ENCODE data around the gene GPC1. TPM values are rescaled to one million over a fixed set of nuclear protein-coding genes. Genes with fewer than 3 reads are reported as not detected.

The GPC1 gene
- total and polyA plus RNA-seq, 10 of the 15 experiments (the other 5 are each of a cell fraction or from before 2014, with no cell fraction given) = 0.06 to 0.77 (median 0.23) TPM; not detected in 3

DNA sequence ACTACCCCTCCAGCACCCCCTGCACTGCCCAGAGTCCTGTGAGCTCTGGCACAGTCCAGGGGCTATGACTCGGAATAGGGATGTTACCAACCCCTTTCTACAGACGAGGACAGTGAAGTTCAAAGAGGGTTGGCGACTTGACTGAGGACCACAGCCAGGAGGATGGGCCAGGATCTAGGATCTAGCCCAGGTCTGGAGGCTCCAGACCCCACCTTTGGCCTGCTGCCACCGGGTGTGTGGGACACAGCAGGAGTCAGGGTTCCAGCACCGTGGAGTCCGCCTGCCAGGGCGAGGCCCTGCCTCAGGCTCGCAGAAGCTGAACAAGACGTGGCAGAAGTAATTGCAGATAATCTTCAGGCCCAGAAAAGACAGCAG, 37.9 kb upstream of the GPC1 start:
- WGBS (ENCODE audit: insufficient coverage, insufficient replicate concordance, low lambda C conversion rate, missing lambda C conversion rate) = 14% methylated on average over 9 of the region's 9 CpGs

More for the DNA sequence above, 37.9 kb upstream of the GPC1 start:
- H3K9ac ChIP-seq (ENCODE audit: control insufficient read depth, insufficient read depth, low read length) = no peak overlapping the region
- H3K9me3 ChIP-seq (replicated peaks; ENCODE audit: control insufficient read depth, insufficient read depth, low read length) = no peaks in the 10 kb centered on the region
- ChIA-PET POLR2A (no interaction called here), SMC1A (ENCODE audit: uncharacterized antibody, unreplicated experiment) (no interaction called here), CTCF (interaction anchor here (0.6 kb wide), 1 partner anchor 206 kb away, joined by 3 read pairs; no protein-coding TSS in a partner anchor), RAD21 (ENCODE audit: unreplicated experiment) (no interaction called here)
- H3K4me2 ChIP-seq (ENCODE audit: control insufficient read depth, insufficient read depth) = no peak overlapping the region
- no peak overlapping the region for H3K4me3 ChIP-seq
- FAIRE-seq (no peak), DNase-seq (ENCODE audit: low read depth, low spot score) (no peak), ATAC-seq (no peak)
- H3K27me3 ChIP-seq (replicated peaks in 1 of 2; ENCODE audit: control insufficient read depth in 2 of 2, insufficient read depth in 2 of 2, low read length in 1 of 2) = peaks cover 0 to 2% of the 10 kb centered on the region in 2 experiments; a peak in 2 of 4 replicates
- H3K4me1 ChIP-seq (ENCODE audit: control insufficient read depth, insufficient read depth, low read length) = no peaks in the 10 kb centered on the region
- in situ Hi-C loops (cut with MboI) = no loop called here
- no peaks in the 10 kb centered on the region for H4K20me1 ChIP-seq (ENCODE audit: control insufficient read depth, insufficient read depth)
- no peaks in the 10 kb centered on the region for H3K36me3 ChIP-seq (ENCODE audit: control insufficient read depth in 2 of 2, insufficient read depth in 2 of 2, low read length in 1 of 2)
- H3K79me2 ChIP-seq (ENCODE audit: control insufficient read depth, insufficient read depth, low read length) = no peaks in the 10 kb centered on the region
- H2AFZ ChIP-seq (ENCODE audit: control insufficient read depth, low read depth, low read length) = no peak overlapping the region
- intact Hi-C loops (cut with micrococcal nuclease; ENCODE audit: unreplicated experiment) = no loop called here
- no peak for TF ChIP-seq POLR2A (IDR thresholded peaks at IDR 0.05; ENCODE audit: low read depth, low read length)
- no peak for TF ChIP-seq ASH2L (IDR thresholded peaks at IDR 0.05; ENCODE audit: borderline replicate concordance, low read depth)
- TF ChIP-seq TCF12 (IDR thresholded peaks at IDR 0.05; ENCODE audit: low read depth, low read length) = no peak
- TF ChIP-seq CTCF (IDR thresholded peaks at IDR 0.05 in 2 of 3, conservative IDR thresholded peaks at IDR 0.05 in 1 of 3; ENCODE audit: control insufficient read depth in 2 of 3, extremely low read depth in 1 of 3, insufficient read depth in 1 of 3, low read depth in 3 of 3, low read length in 3 of 3) = no peak
- no peak for TF ChIP-seq EED (IDR thresholded peaks at IDR 0.05; ENCODE audit: low read depth)
- no peak for TF ChIP-seq KLF5 (IDR thresholded peaks at IDR 0.05; ENCODE audit: partially characterized antibody)
- TF ChIP-seq NR2C2 (IDR thresholded peaks at IDR 0.05; ENCODE audit: borderline replicate concordance, control insufficient read depth, insufficient read length, low read depth) = no peak
- no peak for TF ChIP-seq MAX (IDR thresholded peaks at IDR 0.05; ENCODE audit: low read depth, low read length)
- no peak for TF ChIP-seq HDAC2 (IDR thresholded peaks at IDR 0.05)
- no TSS peak for BruUV-seq (replicated peaks)
- no peak overlapping the region for H3K27ac ChIP-seq (ENCODE audit: control insufficient read depth, insufficient read depth)
